T-cell (primary cell): ENCODE data around the gene B3GAT3. TPM values are rescaled to one million over a fixed set of nuclear protein-coding genes. Genes with fewer than 3 reads are reported as not detected.

Source experiments
- ATAC-seq, 4 experiments: fragments of 200-7000 bp in 3 of 4; fragments of 150-1000 bp in 1 of 4; cut with Tn5 transposase; replicated peaks in 1 of 4; 1 replicate in 3 of 4; 2 replicates in 1 of 4; pipeline ENCODE4 v1.10.0; 2021; ENCODE audit warnings: moderate library complexity in 3 of 4, mild to moderate bottlenecking in 2 of 4, moderate number of reproducible peaks in 1 of 4
- CTCF ChIA-PET, 2 donors: fragments of 300-600 bp; sonication (Branson Sonifier 250); formaldehyde crosslinking; loops; one replicate each; lab custom pipeline; 2022; ENCODE audit warnings: antibody characterized with exemption in 2 of 2; lab: Charles Lee
- POLR2A ChIA-PET, 2 donors: fragments of 300-600 bp; sonication (Branson Sonifier 250); formaldehyde crosslinking; loops; one replicate each; lab custom pipeline; 2022; ENCODE audit warnings: antibody characterized with exemption in 2 of 2; lab: Charles Lee
- DNase-seq, 35 experiments: peaks; one replicate each; pipeline versions ENCODE4 v3.0.0 to v3.0.0-alpha.2; 2013 to 2023
- H3K27ac ChIP-seq: one replicate; pipeline ENCODE4 v1.5.1; 2013; ENCODE audit warnings: low read length
- H3K27me3 ChIP-seq, 2 experiments: replicated peaks in 1 of 2; 1 replicate in 1 of 2; 2 replicates in 1 of 2; pipeline versions ENCODE4 v1.6.1 to v1.7.0; 2013; ENCODE audit warnings: low read length in 1 of 2, mixed read lengths in 1 of 2; ENCODE audit not compliant: control insufficient read depth in 2 of 2, insufficient read depth in 2 of 2; ENCODE audit errors: extremely low read depth in 1 of 2
- H3K36me3 ChIP-seq, 2 donors: 1 replicate in 1 of 2; 2 replicates in 1 of 2; pipeline versions ENCODE4 v1.6.1 to v1.7.0; 2013; ENCODE audit warnings: low read length in 1 of 2; ENCODE audit not compliant: control insufficient read depth in 2 of 2, insufficient read depth in 1 of 2; ENCODE audit errors: extremely low read depth in 1 of 2
- H3K4me1 ChIP-seq, 2 experiments: 1 replicate in 1 of 2; 2 replicates in 1 of 2; pipeline versions ENCODE4 v1.6.1 to v1.7.0; 2013; ENCODE audit warnings: low read length in 2 of 2, mixed read lengths in 1 of 2; ENCODE audit not compliant: insufficient read depth in 2 of 2, control insufficient read depth in 1 of 2; ENCODE audit errors: extremely low read depth in 1 of 2
- H3K4me3 ChIP-seq, 2 donors: 1 replicate in 1 of 2; 2 replicates in 1 of 2; pipeline versions ENCODE4 v1.5.1 to v1.7.0; 2013; ENCODE audit warnings: mild to moderate bottlenecking in 2 of 2, low read length in 1 of 2, moderate library complexity in 1 of 2; ENCODE audit not compliant: control insufficient read depth in 1 of 2; ENCODE audit errors: extremely low read depth in 1 of 2
- H3K9me3 ChIP-seq: 2 replicates; pipeline ENCODE4 v1.7.0; 2013
- H3K27ac Mint-ChIP-seq, 2 donors: one replicate each; pipeline ENCODE4 v1.8.0; 2020 to 2021; ENCODE audit warnings: mild to moderate bottlenecking in 2 of 2, mixed read lengths in 2 of 2
- H3K27me3 Mint-ChIP-seq, 2 donors: one replicate each; pipeline ENCODE4 v1.8.0; 2021 to 2022; ENCODE audit warnings: mixed read lengths in 2 of 2
- H3K36me3 Mint-ChIP-seq: one replicate; pipeline ENCODE4 v1.8.0; 2021; ENCODE audit warnings: mixed read lengths
- H3K4me1 Mint-ChIP-seq, 3 donors: one replicate each; pipeline ENCODE4 v1.8.0; 2020 to 2022; ENCODE audit warnings: mixed read lengths in 3 of 3, mild to moderate bottlenecking in 1 of 3
- H3K4me3 Mint-ChIP-seq, 3 donors: one replicate each; pipeline ENCODE4 v1.8.0; 2020 to 2022; ENCODE audit warnings: mild to moderate bottlenecking in 3 of 3, mixed read lengths in 3 of 3, moderate library complexity in 3 of 3
- H3K9me3 Mint-ChIP-seq, 3 donors: one replicate each; pipeline ENCODE4 v1.8.0; 2020 to 2022; ENCODE audit warnings: mixed read lengths in 3 of 3
- WGBS: methylation state at CpG from one replicate; pipeline ENCODE4 v1.1.5; 2013; ENCODE audit warnings: missing lambda C conversion rate; ENCODE audit not compliant: insufficient coverage; 5-methylcytosine and 5-hydroxymethylcytosine counted together
- total RNA-seq, 35 experiments: library from RNA in 6 of 35; stranded (reverse) in 6 of 35; fragments of 120-200 nt in 1 of 35; gene quantifications; one replicate each; pipeline versions ENCODE4 v1.2.1 to v1.2.4 and lab custom pipeline; 2013 to 2026

The B3GAT3 gene
- total RNA-seq, 5 donors from 2014 or later (not counting 1 experiment from before 2014, with no cell fraction given) = 59.0 to 94.5 (median 90.5) TPM

DNA sequence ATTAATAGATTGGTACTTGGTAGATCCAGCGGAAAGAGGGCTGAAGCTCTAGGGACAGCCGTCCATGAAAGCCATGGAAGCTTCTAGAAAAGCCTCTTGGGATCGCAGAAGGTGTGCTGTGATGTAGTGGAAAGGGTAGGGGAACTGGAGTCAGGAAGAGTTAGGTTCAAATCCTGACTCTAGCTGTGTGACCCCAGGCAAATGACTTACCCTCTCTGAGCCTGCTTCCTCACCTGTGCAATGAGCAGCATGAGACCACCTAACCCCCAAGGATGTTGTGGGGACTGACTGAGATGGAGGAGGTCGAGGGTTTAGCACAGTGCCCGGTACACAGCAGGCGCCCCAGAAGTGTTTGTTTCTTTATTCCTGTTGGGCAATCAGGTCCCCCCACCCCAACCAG lies 11.4 kb downstream of the B3GAT3 start:
- H3K27ac Mint-ChIP-seq = peak overlapping the region; percentile 84 to 98
- H3K36me3 ChIP-seq = peaks cover 13 to 57% of the 10 kb centered on the region in 2 donors

DNA sequence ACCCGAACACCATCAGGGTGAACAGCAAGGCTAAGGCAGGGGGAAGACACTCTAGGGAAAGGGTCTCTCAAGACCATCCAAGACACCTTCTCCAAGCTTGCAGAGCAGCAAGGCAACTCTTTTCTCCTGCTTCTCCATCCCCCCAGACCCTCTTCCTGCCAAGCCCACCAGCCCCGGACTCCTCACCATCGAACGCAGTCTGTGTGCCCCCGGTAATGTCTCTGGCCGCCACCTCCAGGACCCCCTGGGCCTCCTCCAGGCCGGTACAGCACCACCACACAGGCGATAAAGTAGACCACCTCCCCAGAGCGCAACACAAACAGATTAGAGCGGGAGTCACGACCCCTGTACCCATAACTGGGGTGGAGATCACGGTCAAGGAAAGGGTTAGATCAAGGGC lies 13.0 kb downstream of the B3GAT3 start:
- H3K27ac Mint-ChIP-seq = peak overlapping the region in 1 of 2 donors; percentile 37
- Histone ChIP-seq H3K4me1 (peaks cover 3 to 50% of the 10 kb centered on the region in 2 experiments), H3K4me3 (no peak overlapping the region), H3K36me3 (peaks cover 10 to 67% of the 10 kb centered on the region in 2 donors), H3K27me3 (no peaks in the 10 kb centered on the region), H3K9me3 (no peaks in the 10 kb centered on the region), H3K27ac (no peak overlapping the region)
- CTCF ChIA-PET = no interaction called here
- H3K36me3 Mint-ChIP-seq = peaks cover 37% of the 10 kb centered on the region
- WGBS = 86% methylated on average over 2 of the region's 12 CpGs
- peak overlapping the region in 1 of 3 donors; percentile 45 for H3K4me3 Mint-ChIP-seq
- H3K4me1 Mint-ChIP-seq = peaks cover 42 to 56% (median 48%) of the 10 kb centered on the region in 3 donors
- no peak for DNase-seq
- no peak for ATAC-seq
- no peaks in the 10 kb centered on the region for H3K9me3 Mint-ChIP-seq
- POLR2A ChIA-PET = no interaction called here
- no peaks in the 10 kb centered on the region for H3K27me3 Mint-ChIP-seq

More for the DNA sequence above, 11.4 kb downstream of the B3GAT3 start:
- peaks cover 3 to 50% of the 10 kb centered on the region in 2 experiments for H3K4me1 ChIP-seq
- WGBS = no CpG with 5 or more reads among the region's 6 CpGs
- ATAC-seq (no peak), DNase-seq (no peak)
- H3K27me3 ChIP-seq = no peaks in the 10 kb centered on the region
- ChIA-PET POLR2A (no interaction called here), CTCF (interaction anchor here (0.6 to 1.7 kb wide), 3 partner anchors 9 to 18 kb away, joined by 3 to 7 read pairs (median 3); partner anchors contain the start of gene MTA2 (in 1 of the 2))
- H3K27me3 Mint-ChIP-seq = no peaks in the 10 kb centered on the region
- H3K27ac ChIP-seq = no peak overlapping the region
- peak overlapping the region; percentile 97 to 98 (median 97) for H3K4me3 Mint-ChIP-seq
- peaks cover 49 to 64% (median 53%) of the 10 kb centered on the region in 3 donors for H3K4me1 Mint-ChIP-seq
- H3K9me3 Mint-ChIP-seq = no peaks in the 10 kb centered on the region
- no peaks in the 10 kb centered on the region for H3K9me3 ChIP-seq
- H3K4me3 ChIP-seq = no peak overlapping the region
- H3K36me3 Mint-ChIP-seq = peaks cover 33% of the 10 kb centered on the region

DNA sequence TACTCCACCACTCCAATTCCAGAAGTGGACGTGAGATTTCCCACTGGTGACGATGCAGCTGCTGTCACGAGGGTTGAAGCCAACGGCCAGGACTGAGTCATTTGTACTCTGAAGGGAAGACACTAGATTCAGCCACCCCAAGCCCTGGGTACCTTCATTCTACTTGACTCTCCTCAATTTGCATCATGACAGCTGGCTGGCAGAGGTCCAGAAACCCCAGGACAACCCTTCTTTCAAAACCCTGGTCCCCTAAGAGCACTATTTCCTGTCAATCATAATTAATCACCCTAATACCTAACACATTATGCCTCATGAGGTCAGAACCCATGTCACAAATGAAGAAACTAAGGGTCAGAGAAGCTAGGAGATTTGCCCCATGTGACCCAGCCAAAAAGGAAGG lies 14.1 kb downstream of the B3GAT3 start:
- Mint-ChIP-seq H3K9me3 (no peaks in the 10 kb centered on the region), H3K36me3 (peaks cover 42% of the 10 kb centered on the region), H3K4me3 (no peak overlapping the region), H3K27me3 (no peaks in the 10 kb centered on the region), H3K4me1 (peaks cover 51 to 60% (median 56%) of the 10 kb centered on the region in 3 donors), H3K27ac (no peak overlapping the region)
- WGBS = 95% methylated on average over 4 of the region's 4 CpGs
- Histone ChIP-seq H3K4me1 (peaks cover 3 to 45% of the 10 kb centered on the region in 2 experiments), H3K4me3 (no peak overlapping the region), H3K27ac (no peak overlapping the region), H3K27me3 (no peaks in the 10 kb centered on the region), H3K36me3 (peaks cover 10 to 75% of the 10 kb centered on the region in 2 donors), H3K9me3 (no peaks in the 10 kb centered on the region)
- ChIA-PET POLR2A (interaction anchor here in 1 of 2 donors (0.5 kb wide), 1 partner anchor 11 kb away, joined by 3 read pairs; no protein-coding TSS in a partner anchor), CTCF (interaction anchor here in 1 of 2 donors (0.7 kb wide), 1 partner anchor 106 kb away, joined by 3 read pairs; no protein-coding TSS in a partner anchor)
- DNase-seq = no peak
- no peak for ATAC-seq

- ChIA-PET CTCF (no interaction called here), POLR2A (interaction anchor here (0.6 to 0.8 kb wide), 2 partner anchors 40 to 166 kb away, joined by 3 to 5 read pairs; partner anchors contain the start of genes GANAB (in 1 of the 2) and TAF6L (in 1 of the 2))
- Histone ChIP-seq H3K4me3 (no peak overlapping the region), H3K27ac (no peak overlapping the region), H3K27me3 (no peaks in the 10 kb centered on the region), H3K9me3 (no peaks in the 10 kb centered on the region), H3K4me1 (peaks cover 2 to 46% of the 10 kb centered on the region in 2 experiments), H3K36me3 (peaks cover 10 to 74% of the 10 kb centered on the region in 2 donors)
- Mint-ChIP-seq H3K36me3 (peaks cover 42% of the 10 kb centered on the region), H3K4me3 (no peak overlapping the region), H3K27ac (no peak overlapping the region), H3K27me3 (no peaks in the 10 kb centered on the region), H3K9me3 (no peaks in the 10 kb centered on the region), H3K4me1 (peaks cover 46 to 53% (median 49%) of the 10 kb centered on the region in 3 donors)
- ATAC-seq (no peak), DNase-seq (no peak)
- WGBS = 98% methylated on average over 5 of the region's 15 CpGs
Measured at GRCh38 chr11:62605902-62606301, 15.9 kb downstream of the B3GAT3 start.

DNA sequence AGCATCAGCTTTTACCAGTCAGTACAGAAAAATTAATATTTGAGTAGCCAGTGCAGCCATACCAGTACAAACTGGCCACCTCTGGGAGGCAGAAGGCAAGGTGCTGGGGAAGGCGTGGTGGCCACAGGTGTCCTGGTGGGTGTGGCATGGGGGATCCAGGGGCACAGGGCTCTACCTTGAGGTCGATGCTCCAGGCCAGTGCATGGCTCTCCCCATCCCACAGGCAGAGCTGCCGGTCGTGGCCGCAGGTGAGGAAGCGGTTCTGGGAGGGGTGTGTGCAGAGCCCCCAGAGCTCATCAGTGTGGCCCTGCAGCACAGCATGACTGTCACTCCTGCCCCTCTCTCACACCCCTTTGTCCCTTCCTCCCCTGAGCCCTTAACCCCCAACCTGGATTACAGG lies 16.3 kb downstream of the B3GAT3 start:
- no peaks in the 10 kb centered on the region for H3K9me3 ChIP-seq
- 100% methylated on average over 3 of the region's 6 CpGs for WGBS
- ChIA-PET POLR2A (interaction anchor here (0.6 to 0.8 kb wide), 3 partner anchors 41 to 175 kb away, joined by 3 to 5 read pairs (median 3); partner anchors contain the start of genes GANAB (in 1 of the 2) and TAF6L (in 1 of the 2)), CTCF (no interaction called here)
- no peak overlapping the region for H3K4me3 ChIP-seq
- H3K4me3 Mint-ChIP-seq = no peak overlapping the region
- peaks cover 40% of the 10 kb centered on the region for H3K36me3 Mint-ChIP-seq
- H3K27ac Mint-ChIP-seq = no peak overlapping the region
- H3K27ac ChIP-seq = no peak overlapping the region
- ATAC-seq (no peak), DNase-seq (no peak)
- peaks cover 10 to 70% of the 10 kb centered on the region in 2 donors for H3K36me3 ChIP-seq
- no peaks in the 10 kb centered on the region for H3K27me3 ChIP-seq
- peaks cover 1 to 44% of the 10 kb centered on the region in 2 experiments for H3K4me1 ChIP-seq
- peaks cover 46 to 52% (median 47%) of the 10 kb centered on the region in 3 donors for H3K4me1 Mint-ChIP-seq
- H3K9me3 Mint-ChIP-seq = no peaks in the 10 kb centered on the region
- no peaks in the 10 kb centered on the region for H3K27me3 Mint-ChIP-seq

DNA sequence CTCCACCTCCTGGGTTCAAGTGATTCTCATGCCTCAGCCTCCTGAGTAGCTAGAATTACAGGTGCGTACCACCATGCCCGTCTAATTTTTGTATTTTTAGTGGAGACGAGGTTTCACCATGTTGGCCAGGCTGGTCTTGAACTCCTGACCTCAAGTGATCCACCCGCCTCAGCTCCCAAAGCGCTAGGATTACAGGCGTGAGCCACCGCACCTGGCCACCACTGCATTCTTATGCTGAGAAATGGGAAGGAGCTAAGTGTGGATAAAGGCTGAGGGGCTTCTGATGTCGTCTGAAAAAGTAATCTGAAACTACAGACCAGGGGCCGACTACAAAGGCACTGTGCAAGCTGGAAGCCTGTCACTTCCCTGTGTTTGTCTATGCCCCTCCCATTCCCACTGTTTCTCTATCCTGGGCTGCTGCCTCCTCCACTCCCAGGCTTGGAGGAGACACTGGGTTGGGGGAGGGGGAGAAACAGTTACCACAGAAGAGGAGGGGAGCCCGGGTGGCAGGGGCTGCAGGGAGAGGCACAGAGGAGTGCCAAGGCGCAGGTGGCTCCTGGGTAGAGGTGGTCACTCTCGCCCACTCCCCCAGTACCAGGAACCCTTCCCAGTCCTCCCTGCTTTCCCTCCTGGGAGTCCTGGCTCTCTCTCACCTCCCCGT lies 17.2 kb downstream of the B3GAT3 start:
- ATAC-seq (no peak), DNase-seq (no peak)
- H3K27ac ChIP-seq = no peak overlapping the region
- H3K27me3 Mint-ChIP-seq = no peaks in the 10 kb centered on the region
- H3K36me3 ChIP-seq = peaks cover 10 to 64% of the 10 kb centered on the region in 2 donors
- peak overlapping the region in 1 of 3 donors; percentile 10 for H3K4me3 Mint-ChIP-seq
- no peaks in the 10 kb centered on the region for H3K9me3 Mint-ChIP-seq
- H3K27me3 ChIP-seq = no peaks in the 10 kb centered on the region
- H3K4me1 Mint-ChIP-seq = peaks cover 46 to 54% (median 48%) of the 10 kb centered on the region in 3 donors
- peak overlapping the region in 1 of 2 donors; percentile 82 for H3K27ac Mint-ChIP-seq
- peaks cover 8 to 44% of the 10 kb centered on the region in 2 experiments for H3K4me1 ChIP-seq
- ChIA-PET CTCF (no interaction called here), POLR2A (interaction anchor here (0.5 to 1.0 kb wide), 7 partner anchors 12 to 70 kb away, joined by 3 to 6 read pairs (median 4); partner anchors contain the start of gene B3GAT3 (in 1 of the 2))
- WGBS = 98% methylated on average over 4 of the region's 13 CpGs
- H3K36me3 Mint-ChIP-seq = peaks cover 41% of the 10 kb centered on the region
- no peaks in the 10 kb centered on the region for H3K9me3 ChIP-seq
- H3K4me3 ChIP-seq = no peak overlapping the region
